SU-DHL-6 (cell line): ENCODE results near the gene UBE2R2.
"Not testable (repeated sequence)": the region's sequence is repeated elsewhere in the genome, so short reads cannot be mapped to it uniquely, and the experiment has no call there.

Experiments
- H2AFZ ChIP-seq: fragments of 200-600 bp; sonication (generic); 2 replicates; pipeline ENCODE4 v1.6.1; 2014; ENCODE audit warnings: low read depth, mild to moderate bottlenecking, moderate library complexity, mixed read lengths, antibody characterized with exemption, low read length; ENCODE audit not compliant: severe bottlenecking
- H3F3A ChIP-seq: fragments of 200-600 bp; shearing (Covaris generic); 2 replicates; pipeline ENCODE4 v1.6.0; 2016; ENCODE audit warnings: antibody characterized with exemption, mild to moderate bottlenecking; ENCODE audit not compliant: insufficient read depth
- H3K27ac ChIP-seq: fragments of 200-600 bp; sonication (generic); 2 replicates; pipeline ENCODE4 v1.5.1; 2016; ENCODE audit warnings: low read depth, mild to moderate bottlenecking, low read length, moderate library complexity, mixed read lengths
- H3K27me3 ChIP-seq: fragments of 200-600 bp; sonication (generic), shearing (Covaris generic); 2 replicates; pipeline ENCODE4 v1.6.0; 2014; ENCODE audit warnings: mild to moderate bottlenecking, low read length
- H3K36me3 ChIP-seq: fragments of 200-600 bp; sonication (generic); 2 replicates; pipeline ENCODE4 v1.6.1; 2014; ENCODE audit warnings: mild to moderate bottlenecking, low read length, mixed read lengths
- H3K4me2 ChIP-seq: fragments of 300-600, 200-600 bp; shearing (Covaris generic), sonication (generic); 2 replicates; pipeline ENCODE4 v1.6.0; 2014; ENCODE audit warnings: low read length, low read depth, mild to moderate bottlenecking; ENCODE audit not compliant: poor library complexity, severe bottlenecking
- H3K4me3 ChIP-seq: fragments of 200-600 bp; sonication (generic); 2 replicates; pipeline ENCODE4 v1.5.1; 2014; ENCODE audit warnings: antibody characterized with exemption, low read length, mild to moderate bottlenecking, mixed read lengths; ENCODE audit not compliant: insufficient read depth, poor library complexity, severe bottlenecking
- H3K79me2 ChIP-seq: fragments of 200-600 bp; sonication (generic); 2 replicates; pipeline ENCODE4 v1.6.1; 2014; ENCODE audit warnings: mild to moderate bottlenecking, low read length, moderate library complexity; ENCODE audit not compliant: insufficient read depth
- H3K9ac ChIP-seq: fragments of 200-600 bp; sonication (generic); 2 replicates; pipeline ENCODE4 v1.7.0; 2014; ENCODE audit warnings: mild to moderate bottlenecking, low read length
- H3K9me2 ChIP-seq: fragments of 200-600 bp; sonication (generic); replicated peaks from 2 replicates; pipeline ENCODE4 v1.6.1; 2014; ENCODE audit warnings: low read length; ENCODE audit not compliant: insufficient read depth
- H3K9me3 ChIP-seq: fragments of 200-600 bp; sonication (generic); 2 replicates; pipeline ENCODE4 v1.6.1; 2014; ENCODE audit warnings: low read length, mixed read lengths; ENCODE audit not compliant: insufficient read depth
- H4K20me1 ChIP-seq: fragments of 200-600 bp; sonication (generic); 2 replicates; pipeline ENCODE4 v1.6.1; 2014; ENCODE audit warnings: low read depth, mild to moderate bottlenecking, antibody characterized with exemption, low read length, moderate library complexity, mixed read lengths
- CTCF ChIP-seq: fragments of 200-600 bp; sonication (generic); IDR thresholded peaks from one replicate; pipeline ENCODE4 v1.5.1; 2017; ENCODE audit warnings: antibody characterized with exemption, mild to moderate bottlenecking, low read length, moderate library complexity; ENCODE audit not compliant: insufficient read depth, poor library complexity, severe bottlenecking
- EZH2phosphoT487 ChIP-seq: fragments of 200-600 bp; sonication (generic), shearing (Covaris generic); conservative IDR thresholded peaks from 2 replicates; pipeline ENCODE4 v1.6.1; 2018; ENCODE audit warnings: mild to moderate bottlenecking, antibody characterized with exemption, low read length, moderate library complexity, mixed read lengths

The UBE2R2 gene

GRCh38 chr9:33818847-33819500, 2.0 kb downstream of the UBE2R2 start:
- H3K9ac ChIP-seq, result peak overlapping the region; percentile 84
- peaks cover 60% of the 10 kb centered on the region for H3F3A ChIP-seq
- H3K9me2 ChIP-seq, result no peaks in the 10 kb centered on the region
- H3K36me3 ChIP-seq, result peaks cover 12% of the 10 kb centered on the region
- H4K20me1 ChIP-seq, result no peaks in the 10 kb centered on the region
- H3K27ac ChIP-seq, result peak overlapping the region; percentile 88
- H3K79me2 ChIP-seq, result peaks cover 89% of the 10 kb centered on the region
- H3K4me3 ChIP-seq, result peak overlapping the region; percentile 95
- H3K9me3 ChIP-seq, result no peaks in the 10 kb centered on the region
- H3K27me3 ChIP-seq, result no peaks in the 10 kb centered on the region
- H3K4me2 ChIP-seq, result peak overlapping the region; percentile 83
- no peak overlapping the region for H2AFZ ChIP-seq
- TF ChIP-seq CTCF, result no peak
- TF ChIP-seq EZH2phosphoT487, result no peak

- Histone ChIP-seq H2AFZ (no peak overlapping the region), H3K27me3 (no peaks in the 10 kb centered on the region), H3K9ac (peak overlapping the region; percentile 84), H4K20me1 (no peaks in the 10 kb centered on the region), H3F3A (peaks cover 54% of the 10 kb centered on the region), H3K27ac (peak overlapping the region; percentile 88), H3K4me2 (peak overlapping the region; percentile 83), H3K79me2 (peaks cover 89% of the 10 kb centered on the region), H3K36me3 (peaks cover 13% of the 10 kb centered on the region), H3K4me3 (peak overlapping the region; percentile 95), H3K9me3 (no peaks in the 10 kb centered on the region), H3K9me2 (no peaks in the 10 kb centered on the region)
- TF ChIP-seq EZH2phosphoT487, result no peak
- no peak for TF ChIP-seq CTCF
Observed at GRCh38 chr9:33820231-33820745, 3.3 kb downstream of the UBE2R2 start.

GRCh38 chr9:33823801-33824200, 6.8 kb downstream of the UBE2R2 start:
- H3K27ac ChIP-seq, result peak overlapping the region; percentile 15; the same call in 1 of the 2 replicates

GRCh38 chr9:33827285-33827684, 10.3 kb downstream of the UBE2R2 start:
- not testable (repeated sequence) for H4K20me1 ChIP-seq, H3K27ac ChIP-seq, H3K9me3 ChIP-seq, H3K36me3 ChIP-seq, H3K27me3 ChIP-seq, H3K9me2 ChIP-seq, H2AFZ ChIP-seq, H3K4me3 ChIP-seq, H3K9ac ChIP-seq, H3K4me2 ChIP-seq
- Histone ChIP-seq H3K79me2 (peaks cover 100% of the 10 kb centered on the region), H3F3A (peaks cover 40% of the 10 kb centered on the region)

More at GRCh38 chr9:33823801-33824200, 6.8 kb downstream of the UBE2R2 start:
- no peaks in the 10 kb centered on the region for H3K9me3 ChIP-seq
- no peaks in the 10 kb centered on the region for H3K9me2 ChIP-seq
- TF ChIP-seq CTCF (no peak), EZH2phosphoT487 (no peak)
- no peak overlapping the region for H3K4me3 ChIP-seq
- H3K79me2 ChIP-seq, result peaks cover 100% of the 10 kb centered on the region
- H3K27me3 ChIP-seq, result no peaks in the 10 kb centered on the region
- H2AFZ ChIP-seq, result no peak overlapping the region
- peaks cover 17% of the 10 kb centered on the region for H3K36me3 ChIP-seq
- no peaks in the 10 kb centered on the region for H4K20me1 ChIP-seq
- peaks cover 45% of the 10 kb centered on the region for H3F3A ChIP-seq
- H3K9ac ChIP-seq, result no peak overlapping the region
- peak overlapping the region; percentile 1 for H3K4me2 ChIP-seq

- H3K9ac ChIP-seq, H4K20me1 ChIP-seq, H3K9me2 ChIP-seq, H3K4me3 ChIP-seq, H3K27me3 ChIP-seq, H3K9me3 ChIP-seq, H3K36me3 ChIP-seq, H2AFZ ChIP-seq: not testable (repeated sequence)
- H3F3A ChIP-seq, result peaks cover 47% of the 10 kb centered on the region
- peaks cover 100% of the 10 kb centered on the region for H3K79me2 ChIP-seq
- H3K4me2 ChIP-seq, result peak overlapping the region; percentile 26
- peak overlapping the region; percentile 27 for H3K27ac ChIP-seq
Observed at GRCh38 chr9:33829641-33830230, 12.8 kb downstream of the UBE2R2 start.
